ENCODE data around the gene ESPNL.

- TF ChIP-seq CTCF (conservative IDR thresholded peaks at IDR 0.05) (no peak), ZFX (IDR thresholded peaks at IDR 0.05) (no peak)
Measured at GRCh38 chr2:238137885-238138284, 37.7 kb downstream of the ESPNL start.
